HEK293T (cell line): ENCODE measurements around the gene SPEF2.

Source experiments
- CTCF ChIA-PET: fragments of 350-600 bp; formaldehyde crosslinking; extraction: SDS; loops from one replicate; lab custom pipeline; 2021; ENCODE audit warnings: antibody characterized with exemption, inconsistent platforms; lab: Yijun Ruan, JAX
- POLR2A ChIA-PET: fragments of 350-600 bp; formaldehyde crosslinking; extraction: SDS; loops from one replicate; lab custom pipeline; 2020; ENCODE audit warnings: antibody characterized with exemption, inconsistent platforms; lab: Yijun Ruan, JAX
- DNase-seq: peaks from one replicate; pipeline ENCODE4 v3.0.0; 2012; ENCODE audit warnings: mixed read lengths; ENCODE audit errors: extremely low spot score
- ARNT ChIP-seq: fragments of 450-650 bp; IDR thresholded peaks from 2 replicates; pipeline ENCODE4 v1.6.1; 2017; ENCODE audit warnings: mild to moderate bottlenecking
- BHLHE40 ChIP-seq: fragments of 450-650 bp; IDR thresholded peaks from 2 replicates; pipeline ENCODE4 v1.6.1; 2016; ENCODE audit warnings: mild to moderate bottlenecking, moderate library complexity, borderline replicate concordance
- CTBP1 ChIP-seq: fragments of 450-650 bp; IDR thresholded peaks from 2 replicates; pipeline ENCODE4 v1.6.1; 2016; ENCODE audit warnings: borderline replicate concordance
- ELF4 ChIP-seq: fragments of 450-650 bp; IDR thresholded peaks from 2 replicates; pipeline ENCODE4 v1.6.1; 2017; ENCODE audit warnings: antibody characterized with exemption
- FOXA1 ChIP-seq: fragments of 450-650 bp; IDR thresholded peaks from 2 replicates; pipeline ENCODE4 v1.6.1; 2016; ENCODE audit warnings: mild to moderate bottlenecking
- FOXK2 ChIP-seq: fragments of 450-650 bp; IDR thresholded peaks from 2 replicates; pipeline ENCODE4 v1.6.1; 2016; ENCODE audit warnings: mild to moderate bottlenecking
- FOXM1 ChIP-seq: fragments of 450-650 bp; IDR thresholded peaks from 2 replicates; pipeline ENCODE4 v1.6.1; 2017; ENCODE audit warnings: mild to moderate bottlenecking, borderline replicate concordance
- HDGF ChIP-seq: fragments of 450-650 bp; IDR thresholded peaks from 2 replicates; pipeline ENCODE4 v1.6.1; 2017; ENCODE audit warnings: antibody characterized with exemption, borderline replicate concordance
- L3MBTL2 ChIP-seq: fragments of 450-650 bp; conservative IDR thresholded peaks from 2 replicates; pipeline ENCODE4 v1.6.1; 2016; ENCODE audit warnings: mild to moderate bottlenecking
- LEF1 ChIP-seq: fragments of 450-650 bp; IDR thresholded peaks from 2 replicates; pipeline ENCODE4 v1.6.1; 2017; ENCODE audit warnings: mild to moderate bottlenecking, borderline replicate concordance
- NFRKB ChIP-seq: fragments of 450-650 bp; IDR thresholded peaks from 2 replicates; pipeline ENCODE4 v1.6.1; 2016; ENCODE audit warnings: mild to moderate bottlenecking, moderate library complexity
- PKNOX1 ChIP-seq: fragments of 450-650 bp; IDR thresholded peaks from 2 replicates; pipeline ENCODE4 v1.6.1; 2016
- SP1 ChIP-seq: fragments of 450-650 bp; IDR thresholded peaks from 2 replicates; pipeline ENCODE4 v1.6.1; 2017
- SUZ12 ChIP-seq: fragments of 450-650 bp; IDR thresholded peaks from 2 replicates; pipeline ENCODE4 v1.6.1; 2016; ENCODE audit warnings: mild to moderate bottlenecking
- TARDBP ChIP-seq: fragments of 450-650 bp; IDR thresholded peaks from 2 replicates; pipeline ENCODE4 v1.6.1; 2016
- ZNF384 ChIP-seq: fragments of 450-650 bp; IDR thresholded peaks from 2 replicates; pipeline ENCODE4 v1.6.1; 2016

Gene SPEF2

GRCh38 chr5:35623991-35624390 is 6.3 kb downstream of the SPEF2 start:
- no peak for TF ChIP-seq ZNF384
- TF ChIP-seq TARDBP, result no peak
- no peak for TF ChIP-seq HDGF
- TF ChIP-seq ARNT, result no peak
- TF ChIP-seq BHLHE40, result no peak
- no peak for TF ChIP-seq L3MBTL2
- no peak for TF ChIP-seq FOXK2
- no peak for TF ChIP-seq ELF4
- TF ChIP-seq FOXM1, result no peak
- TF ChIP-seq NFRKB, result no peak
- no peak for TF ChIP-seq PKNOX1
- TF ChIP-seq SP1, result no peak
- TF ChIP-seq FOXA1, result no peak
- no peak for TF ChIP-seq CTBP1
- TF ChIP-seq LEF1, result no peak
- no peak for TF ChIP-seq SUZ12
- DNase-seq, result no peak
- ChIA-PET POLR2A (no interaction called here), CTCF (no interaction called here)

GRCh38 chr5:35626108-35626507 is 8.4 kb downstream of the SPEF2 start:
- CTCF ChIA-PET, result interaction anchor here (0.9 kb wide), 1 partner anchor 9 kb away, joined by 3 read pairs; the partner anchor contains the start of gene SPEF2
- no peak for DNase-seq

GRCh38 chr5:35626553-35626952 is 8.9 kb downstream of the SPEF2 start:
- DNase-seq, result no peak
- POLR2A ChIA-PET, result no interaction called here
- no peak for TF ChIP-seq SP1
- TF ChIP-seq PKNOX1, result no peak
- TF ChIP-seq HDGF, result no peak
- TF ChIP-seq ARNT, result no peak
- TF ChIP-seq TARDBP, result no peak
- TF ChIP-seq FOXM1, result no peak
- no peak for TF ChIP-seq SUZ12
- TF ChIP-seq NFRKB, result no peak
- no peak for TF ChIP-seq FOXK2
- TF ChIP-seq CTBP1, result no peak
- no peak for TF ChIP-seq ELF4
- no peak for TF ChIP-seq L3MBTL2
- CTCF ChIA-PET, result interaction anchor here (0.9 to 1.2 kb wide), 2 partner anchors 9 to 24 kb away, joined by 3 to 4 read pairs; partner anchors contain the start of gene SPEF2

More at GRCh38 chr5:35626108-35626507, 8.4 kb downstream of the SPEF2 start:
- no peak for TF ChIP-seq ELF4
- no peak for TF ChIP-seq L3MBTL2
- no peak for TF ChIP-seq CTBP1
- TF ChIP-seq SP1, result no peak
- TF ChIP-seq LEF1, result no peak
- TF ChIP-seq SUZ12, result no peak
- no peak for TF ChIP-seq ZNF384
- TF ChIP-seq NFRKB, result no peak
- TF ChIP-seq ARNT, result no peak
- TF ChIP-seq FOXK2, result no peak
- no peak for TF ChIP-seq FOXA1
- TF ChIP-seq PKNOX1, result no peak
- no peak for TF ChIP-seq HDGF
- POLR2A ChIA-PET, result no interaction called here

- CTCF ChIA-PET, result no interaction called here
- DNase-seq, result no peak
- POLR2A ChIA-PET, result no interaction called here
These were observed 16.7 kb downstream of the SPEF2 start for GRCh38 chr5:35634326-35634725.

GRCh38 chr5:35640623-35641022 is 23.0 kb downstream of the SPEF2 start:
- no peak for DNase-seq
- POLR2A ChIA-PET, result no interaction called here
- TF ChIP-seq SP1 (no peak), SUZ12 (no peak), CTBP1 (no peak), LEF1 (no peak), FOXM1 (no peak), NFRKB (no peak), HDGF (no peak), ARNT (no peak)
- CTCF ChIA-PET, result no interaction called here

More at GRCh38 chr5:35634326-35634725, 16.7 kb downstream of the SPEF2 start:
- TF ChIP-seq PKNOX1, result no peak
- TF ChIP-seq CTBP1, result no peak
- TF ChIP-seq L3MBTL2, result no peak
- TF ChIP-seq BHLHE40, result no peak
- no peak for TF ChIP-seq TARDBP
- no peak for TF ChIP-seq SP1
- no peak for TF ChIP-seq FOXK2
- TF ChIP-seq ZNF384, result no peak
- no peak for TF ChIP-seq ELF4
- TF ChIP-seq LEF1, result no peak
- no peak for TF ChIP-seq SUZ12
- no peak for TF ChIP-seq NFRKB
- TF ChIP-seq HDGF, result no peak
- no peak for TF ChIP-seq FOXM1
- TF ChIP-seq ARNT, result no peak
- TF ChIP-seq FOXA1, result no peak

DNA sequence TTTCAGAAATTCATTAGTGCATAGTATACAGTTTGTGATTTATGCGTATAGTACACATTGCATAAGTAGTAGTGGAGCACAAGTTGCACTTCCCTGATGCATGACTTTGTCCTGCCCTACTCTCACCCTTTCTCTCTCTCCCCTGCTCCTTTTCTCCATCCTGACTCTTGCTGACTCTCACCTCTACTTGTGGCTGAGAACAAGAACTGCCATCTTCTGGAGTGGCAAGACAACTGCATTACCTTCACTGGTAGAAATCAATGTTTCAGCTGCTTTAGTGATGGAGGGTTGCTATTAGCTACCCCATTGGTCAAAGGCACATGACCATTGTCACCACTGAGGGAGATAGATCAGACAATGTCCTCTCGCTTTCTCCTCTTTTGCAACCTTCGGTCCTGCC is 26.9 kb downstream of the SPEF2 start:
- no peak for DNase-seq
- CTCF ChIA-PET, result no interaction called here
- no peak for TF ChIP-seq ARNT
- no peak for TF ChIP-seq TARDBP
- no peak for TF ChIP-seq SUZ12
- no peak for TF ChIP-seq BHLHE40
- no peak for TF ChIP-seq NFRKB
- POLR2A ChIA-PET, result no interaction called here
